ENCODE measurements around the gene FUOM. TPM values are rescaled to one million over a fixed set of nuclear protein-coding genes. Genes with fewer than 3 reads are reported as not detected.

The FUOM gene
- total and polyA plus RNA-seq, 10 of the 15 experiments (the other 5 are each of a cell fraction or from before 2014, with no cell fraction given): 1.8 to 41.7 (median 25.6) TPM

GRCh38 chr10:133357285-133358161 lies at the start of gene FUOM (continued):
- TF ChIP-seq, protein P1, sequence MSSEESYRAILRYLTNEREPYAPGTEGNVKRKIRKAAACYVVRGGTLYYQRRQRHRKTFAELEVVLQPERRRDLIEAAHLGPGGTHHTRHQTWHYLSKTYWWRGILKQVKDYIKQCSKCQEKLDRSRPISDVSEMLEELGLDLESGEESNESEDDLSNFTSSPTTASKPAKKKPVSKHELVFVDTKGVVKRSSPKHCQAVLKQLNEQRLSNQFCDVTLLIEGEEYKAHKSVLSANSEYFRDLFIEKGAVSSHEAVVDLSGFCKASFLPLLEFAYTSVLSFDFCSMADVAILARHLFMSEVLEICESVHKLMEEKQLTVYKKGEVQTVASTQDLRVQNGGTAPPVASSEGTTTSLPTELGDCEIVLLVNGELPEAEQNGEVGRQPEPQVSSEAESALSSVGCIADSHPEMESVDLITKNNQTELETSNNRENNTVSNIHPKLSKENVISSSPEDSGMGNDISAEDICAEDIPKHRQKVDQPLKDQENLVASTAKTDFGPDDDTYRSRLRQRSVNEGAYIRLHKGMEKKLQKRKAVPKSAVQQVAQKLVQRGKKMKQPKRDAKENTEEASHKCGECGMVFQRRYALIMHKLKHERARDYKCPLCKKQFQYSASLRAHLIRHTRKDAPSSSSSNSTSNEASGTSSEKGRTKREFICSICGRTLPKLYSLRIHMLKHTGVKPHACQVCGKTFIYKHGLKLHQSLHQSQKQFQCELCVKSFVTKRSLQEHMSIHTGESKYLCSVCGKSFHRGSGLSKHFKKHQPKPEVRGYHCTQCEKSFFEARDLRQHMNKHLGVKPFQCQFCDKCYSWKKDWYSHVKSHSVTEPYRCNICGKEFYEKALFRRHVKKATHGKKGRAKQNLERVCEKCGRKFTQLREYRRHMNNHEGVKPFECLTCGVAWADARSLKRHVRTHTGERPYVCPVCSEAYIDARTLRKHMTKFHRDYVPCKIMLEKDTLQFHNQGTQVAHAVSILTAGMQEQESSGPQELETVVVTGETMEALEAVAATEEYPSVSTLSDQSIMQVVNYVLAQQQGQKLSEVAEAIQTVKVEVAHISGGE (CRISPR knock-in tag; IDR thresholded peaks at IDR 0.05): peak; percentile 73
- no peak for TF ChIP-seq CHD4 (IDR thresholded peaks at IDR 0.05)
- no peak for TF ChIP-seq BCL11A (IDR thresholded peaks at IDR 0.05; ENCODE audit: low read depth, low read length)
- no peak for TF ChIP-seq HDGF (IDR thresholded peaks at IDR 0.05)
- peak; percentile 32; the same call in 1 of the 2 replicates for TF ChIP-seq CREM (IDR thresholded peaks at IDR 0.05; ENCODE audit: low read depth)
- TF ChIP-seq MEF2A (IDR thresholded peaks at IDR 0.05; ENCODE audit: insufficient read depth, low read depth, low read length): 0 out of 2 replicates have a peak, but pooled peaks have one; percentile 31
- peak; percentile 42; the same call in 1 of the 2 replicates for TF ChIP-seq PAX5 (IDR thresholded peaks at IDR 0.05; ENCODE audit: borderline replicate concordance, low read depth, low read length)
- peak; percentile 85 for TF ChIP-seq POLR2A (IDR thresholded peaks at IDR 0.05; ENCODE audit: low read depth, low read length)
- TF ChIP-seq MEF2B (IDR thresholded peaks at IDR 0.05; ENCODE audit: partially characterized antibody, poor library complexity, severe bottlenecking): peak; percentile 40
- peak; percentile 84 for TF ChIP-seq IKZF1 (conservative IDR thresholded peaks at IDR 0.05)
- TF ChIP-seq, protein P2, sequence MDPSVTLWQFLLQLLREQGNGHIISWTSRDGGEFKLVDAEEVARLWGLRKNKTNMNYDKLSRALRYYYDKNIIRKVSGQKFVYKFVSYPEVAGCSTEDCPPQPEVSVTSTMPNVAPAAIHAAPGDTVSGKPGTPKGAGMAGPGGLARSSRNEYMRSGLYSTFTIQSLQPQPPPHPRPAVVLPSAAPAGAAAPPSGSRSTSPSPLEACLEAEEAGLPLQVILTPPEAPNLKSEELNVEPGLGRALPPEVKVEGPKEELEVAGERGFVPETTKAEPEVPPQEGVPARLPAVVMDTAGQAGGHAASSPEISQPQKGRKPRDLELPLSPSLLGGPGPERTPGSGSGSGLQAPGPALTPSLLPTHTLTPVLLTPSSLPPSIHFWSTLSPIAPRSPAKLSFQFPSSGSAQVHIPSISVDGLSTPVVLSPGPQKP (IDR thresholded peaks at IDR 0.05; ENCODE audit: low read depth, low read length): peak; percentile 49; the same call in 1 of the 2 replicates
- TF ChIP-seq RAD21 (IDR thresholded peaks at IDR 0.05; ENCODE audit: insufficient read depth, low read depth, low read length): no peak
- TF ChIP-seq GATAD2B (conservative IDR thresholded peaks at IDR 0.05; ENCODE audit: low read depth): peak; percentile 83
- no peak for TF ChIP-seq FOXM1 (IDR thresholded peaks at IDR 0.05; ENCODE audit: low read depth, low read length)
- TF ChIP-seq, protein P3, sequence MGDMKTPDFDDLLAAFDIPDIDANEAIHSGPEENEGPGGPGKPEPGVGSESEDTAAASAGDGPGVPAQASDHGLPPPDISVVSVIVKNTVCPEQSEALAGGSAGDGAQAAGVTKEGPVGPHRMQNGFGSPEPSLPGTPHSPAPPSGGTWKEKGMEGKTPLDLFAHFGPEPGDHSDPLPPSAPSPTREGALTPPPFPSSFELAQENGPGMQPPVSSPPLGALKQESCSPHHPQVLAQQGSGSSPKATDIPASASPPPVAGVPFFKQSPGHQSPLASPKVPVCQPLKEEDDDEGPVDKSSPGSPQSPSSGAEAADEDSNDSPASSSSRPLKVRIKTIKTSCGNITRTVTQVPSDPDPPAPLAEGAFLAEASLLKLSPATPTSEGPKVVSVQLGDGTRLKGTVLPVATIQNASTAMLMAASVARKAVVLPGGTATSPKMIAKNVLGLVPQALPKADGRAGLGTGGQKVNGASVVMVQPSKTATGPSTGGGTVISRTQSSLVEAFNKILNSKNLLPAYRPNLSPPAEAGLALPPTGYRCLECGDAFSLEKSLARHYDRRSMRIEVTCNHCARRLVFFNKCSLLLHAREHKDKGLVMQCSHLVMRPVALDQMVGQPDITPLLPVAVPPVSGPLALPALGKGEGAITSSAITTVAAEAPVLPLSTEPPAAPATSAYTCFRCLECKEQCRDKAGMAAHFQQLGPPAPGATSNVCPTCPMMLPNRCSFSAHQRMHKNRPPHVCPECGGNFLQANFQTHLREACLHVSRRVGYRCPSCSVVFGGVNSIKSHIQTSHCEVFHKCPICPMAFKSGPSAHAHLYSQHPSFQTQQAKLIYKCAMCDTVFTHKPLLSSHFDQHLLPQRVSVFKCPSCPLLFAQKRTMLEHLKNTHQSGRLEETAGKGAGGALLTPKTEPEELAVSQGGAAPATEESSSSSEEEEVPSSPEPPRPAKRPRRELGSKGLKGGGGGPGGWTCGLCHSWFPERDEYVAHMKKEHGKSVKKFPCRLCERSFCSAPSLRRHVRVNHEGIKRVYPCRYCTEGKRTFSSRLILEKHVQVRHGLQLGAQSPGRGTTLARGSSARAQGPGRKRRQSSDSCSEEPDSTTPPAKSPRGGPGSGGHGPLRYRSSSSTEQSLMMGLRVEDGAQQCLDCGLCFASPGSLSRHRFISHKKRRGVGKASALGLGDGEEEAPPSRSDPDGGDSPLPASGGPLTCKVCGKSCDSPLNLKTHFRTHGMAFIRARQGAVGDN (IDR thresholded peaks at IDR 0.05): peak; percentile 10; the same call in 1 of the 2 replicates
- TF ChIP-seq DPF2 (IDR thresholded peaks at IDR 0.05): peak; percentile 80
- TF ChIP-seq POU2F2 (IDR thresholded peaks at IDR 0.05; ENCODE audit: borderline replicate concordance, low read depth, low read length): peak; percentile 45; the same call in 1 of the 3 replicates
- no peak for TF ChIP-seq PAX8 (IDR thresholded peaks at IDR 0.05)
- TF ChIP-seq BCL3 (IDR thresholded peaks at IDR 0.05; ENCODE audit: borderline replicate concordance, insufficient read depth, low read depth, low read length, poor library complexity, severe bottlenecking): peak; percentile 25
